Measurements from ENCODE around the gene ZFAND3. TPM values are rescaled to one million over a fixed set of nuclear protein-coding genes. Genes with fewer than 3 reads are reported as not detected.

The ZFAND3 gene
- total RNA-seq, 4 donors from 2014 or later, result 43.5 to 73.1 (median 49.0) TPM

DNA sequence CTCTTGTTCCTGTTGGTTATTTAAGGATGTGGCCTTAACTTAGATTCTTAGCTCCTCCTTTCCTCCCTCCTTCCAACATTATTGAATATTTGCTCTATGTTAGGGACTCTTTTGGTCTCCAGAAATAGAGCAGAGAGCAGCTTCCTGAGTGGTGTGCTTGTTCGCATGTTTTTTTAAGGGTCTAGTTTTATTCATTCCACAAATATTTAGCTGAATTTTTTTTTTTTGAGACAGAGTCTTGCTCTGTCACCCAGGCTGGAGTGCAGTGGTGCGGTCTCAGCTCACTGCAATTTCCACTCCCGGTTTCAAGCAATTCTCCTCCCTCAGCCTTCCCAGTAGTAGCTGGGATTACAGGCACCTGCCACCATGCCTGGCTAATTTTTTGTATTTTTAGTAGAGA is 169.2 kb downstream of the ZFAND3 start:
- no peak for TF ChIP-seq CTCF (IDR thresholded peaks at IDR 0.05; ENCODE audit: low read depth)

GRCh38 chr6:37990762-37991525 is 171.4 kb downstream of the ZFAND3 start:
- TF ChIP-seq CTCF (IDR thresholded peaks at IDR 0.05; ENCODE audit: low read depth), result no peak

- no peak for TF ChIP-seq CTCF (IDR thresholded peaks at IDR 0.05; ENCODE audit: low read depth)
Observed at GRCh38 chr6:37992749-37993148, 173.2 kb downstream of the ZFAND3 start.

DNA sequence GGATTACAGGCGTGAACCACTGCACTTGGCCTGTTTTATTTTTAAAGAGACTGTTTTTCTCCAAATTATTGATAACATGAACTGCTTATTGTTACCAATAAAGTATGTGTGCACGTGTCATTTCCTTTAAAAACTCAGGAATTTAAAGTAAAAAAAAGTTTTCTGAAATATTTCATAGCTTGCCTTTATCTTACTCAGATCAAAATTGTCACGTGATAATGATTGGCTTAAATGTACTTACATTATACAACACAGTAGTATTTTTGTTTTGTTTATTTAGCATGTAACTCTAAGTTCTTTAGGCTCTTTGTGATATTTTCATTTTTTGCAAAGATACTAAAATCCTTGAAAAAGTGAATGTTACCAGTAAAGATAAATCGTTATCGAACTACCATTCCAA is 174.1 kb downstream of the ZFAND3 start:
- no peak for TF ChIP-seq CTCF (IDR thresholded peaks at IDR 0.05; ENCODE audit: low read depth)

- TF ChIP-seq CTCF (IDR thresholded peaks at IDR 0.05; ENCODE audit: low read depth), result no peak
Observed at GRCh38 chr6:37994223-37994622, 174.7 kb downstream of the ZFAND3 start.

- TF ChIP-seq CTCF (IDR thresholded peaks at IDR 0.05; ENCODE audit: low read depth), result no peak
Observed at GRCh38 chr6:37998366-37998765, 178.8 kb downstream of the ZFAND3 start.

- no peak for TF ChIP-seq CTCF (IDR thresholded peaks at IDR 0.05; ENCODE audit: low read depth)
Observed at GRCh38 chr6:38001386-38001785, 181.9 kb downstream of the ZFAND3 start.
